Colonic mucosa (tissue), 4 donors: ENCODE data around the gene AGXT2. TPM values are rescaled to one million over a fixed set of nuclear protein-coding genes. Genes with fewer than 3 reads are reported as not detected.
A peak's percentile ranks its signal among the peaks of the same experiment; 100 is the strongest.

Source experiments
- DNase-seq: peaks from one replicate; pipeline ENCODE4 v3.0.0-alpha.2; 2020
- H3K27ac ChIP-seq: fragments of 200-600 bp; one replicate; pipeline ENCODE4 v1.8.0; 2021
- H3K27me3 ChIP-seq: fragments of 200-600 bp; one replicate; pipeline ENCODE4 v1.8.0; 2021
- H3K36me3 ChIP-seq: fragments of 200-600 bp; one replicate; pipeline ENCODE4 v1.8.0; 2021
- H3K4me1 ChIP-seq: fragments of 200-600 bp; one replicate; pipeline ENCODE4 v1.8.0; 2021; ENCODE audit warnings: mild to moderate bottlenecking
- H3K4me3 ChIP-seq: fragments of 200-600 bp; one replicate; pipeline ENCODE4 v1.8.0; 2021
- H3K9ac ChIP-seq, 2 donors: one replicate each; pipeline ENCODE4 v1.7.0; 2013; ENCODE audit warnings: control low read depth in 2 of 2, low read depth in 2 of 2, low read length in 2 of 2
- H3K9me3 ChIP-seq: fragments of 200-600 bp; one replicate; pipeline ENCODE4 v1.8.0; 2021
- CTCF ChIP-seq: fragments of 200-600 bp; IDR thresholded peaks from one replicate; pipeline ENCODE4 v1.8.0; 2022; ENCODE audit warnings: antibody characterized with exemption, mild to moderate bottlenecking
- intact Hi-C: fragments of 100-400 bp; cut with DNase I; formaldehyde crosslinking; loops from one replicate; pipeline ENCODE4 v1.14.1; 2022
- total RNA-seq, 2 donors: library from RNA; stranded (reverse); fragmentation: NEBNext Ultra II Directional in 1 of 2; extraction: Animal tissue kit (Norgen Biotek cat#: 25700) in 1 of 2; gene quantifications; one replicate each; pipeline ENCODE4 v1.2.1, GENCODE V29; 2021
- donor health status: healthy.
- donor health status: DM: no; HTN: no; CAD: no.
- donor health status: DM: no; HTN: no; CAD: no.

AGXT2 gene
- total RNA-seq, 2 donors from 2014 or later = 0.16 TPM; not detected in 1

GRCh38 chr5:35092703-35093102 lies 45.0 kb upstream of the AGXT2 start:
- H3K9ac ChIP-seq = no peak overlapping the region
- H3K36me3 ChIP-seq = no peaks in the 10 kb centered on the region
- no peaks in the 10 kb centered on the region for H3K9me3 ChIP-seq
- no peak overlapping the region for H3K27ac ChIP-seq
- intact Hi-C loops = loop anchor here (5.0 kb wide), 2 partner anchors 90 to 525 kb away; partner anchors contain the start of gene SPEF2
- no peak for DNase-seq
- no peak for TF ChIP-seq CTCF
- H3K4me1 ChIP-seq = no peaks in the 10 kb centered on the region
- no peak overlapping the region for H3K4me3 ChIP-seq
- H3K27me3 ChIP-seq = no peaks in the 10 kb centered on the region

- Histone ChIP-seq H3K27me3 (no peaks in the 10 kb centered on the region), H3K4me3 (no peak overlapping the region), H3K27ac (no peak overlapping the region), H3K36me3 (no peaks in the 10 kb centered on the region), H3K9ac (no peak overlapping the region), H3K9me3 (no peaks in the 10 kb centered on the region), H3K4me1 (no peaks in the 10 kb centered on the region)
- no peak for TF ChIP-seq CTCF
- intact Hi-C loops = loop anchor here (5.0 kb wide), 2 partner anchors 91 to 526 kb away; partner anchors contain the start of gene SPEF2
- no peak for DNase-seq
These were observed 44.0 kb upstream of the AGXT2 start for GRCh38 chr5:35091704-35092103.

GRCh38 chr5:35089334-35090314 lies 41.9 kb upstream of the AGXT2 start:
- H3K9me3 ChIP-seq = no peaks in the 10 kb centered on the region
- H3K36me3 ChIP-seq = no peaks in the 10 kb centered on the region
- H3K27ac ChIP-seq = no peak overlapping the region
- no peaks in the 10 kb centered on the region for H3K27me3 ChIP-seq
- intact Hi-C loops = loop anchor here (2.0 to 5.0 kb wide), 4 partner anchors 93 to 837 kb away; partner anchors contain the start of gene SPEF2
- TF ChIP-seq CTCF = peak; percentile 69
- H3K9ac ChIP-seq = no peak overlapping the region
- H3K4me1 ChIP-seq = no peaks in the 10 kb centered on the region
- H3K4me3 ChIP-seq = no peak overlapping the region
- peak; percentile 82 for DNase-seq

- intact Hi-C loops = loop anchor here (2.0 to 5.0 kb wide), 2 partner anchors 349 to 839 kb away; no protein-coding TSS in a partner anchor
- Histone ChIP-seq H3K27ac (no peak overlapping the region), H3K9me3 (no peaks in the 10 kb centered on the region)
These were observed 40.2 kb upstream of the AGXT2 start for GRCh38 chr5:35087991-35088390.

GRCh38 chr5:35083150-35083549 lies 35.4 kb upstream of the AGXT2 start:
- H3K27ac ChIP-seq = no peak overlapping the region
- no peak overlapping the region for H3K9ac ChIP-seq
- intact Hi-C loops = no loop called here
- no peaks in the 10 kb centered on the region for H3K9me3 ChIP-seq
- H3K36me3 ChIP-seq = no peaks in the 10 kb centered on the region
- no peaks in the 10 kb centered on the region for H3K27me3 ChIP-seq
- no peak for DNase-seq
- H3K4me3 ChIP-seq = no peak overlapping the region
- TF ChIP-seq CTCF = no peak
- no peaks in the 10 kb centered on the region for H3K4me1 ChIP-seq

More at GRCh38 chr5:35087991-35088390, 40.2 kb upstream of the AGXT2 start:
- H3K4me1 ChIP-seq = no peaks in the 10 kb centered on the region
- no peak overlapping the region for H3K4me3 ChIP-seq
- DNase-seq = no peak
- no peak for TF ChIP-seq CTCF
- no peaks in the 10 kb centered on the region for H3K27me3 ChIP-seq
- H3K9ac ChIP-seq = no peak overlapping the region
- no peaks in the 10 kb centered on the region for H3K36me3 ChIP-seq
